Measurements from ENCODE around the gene KCNAB3.

KCNAB3 gene

DNA sequence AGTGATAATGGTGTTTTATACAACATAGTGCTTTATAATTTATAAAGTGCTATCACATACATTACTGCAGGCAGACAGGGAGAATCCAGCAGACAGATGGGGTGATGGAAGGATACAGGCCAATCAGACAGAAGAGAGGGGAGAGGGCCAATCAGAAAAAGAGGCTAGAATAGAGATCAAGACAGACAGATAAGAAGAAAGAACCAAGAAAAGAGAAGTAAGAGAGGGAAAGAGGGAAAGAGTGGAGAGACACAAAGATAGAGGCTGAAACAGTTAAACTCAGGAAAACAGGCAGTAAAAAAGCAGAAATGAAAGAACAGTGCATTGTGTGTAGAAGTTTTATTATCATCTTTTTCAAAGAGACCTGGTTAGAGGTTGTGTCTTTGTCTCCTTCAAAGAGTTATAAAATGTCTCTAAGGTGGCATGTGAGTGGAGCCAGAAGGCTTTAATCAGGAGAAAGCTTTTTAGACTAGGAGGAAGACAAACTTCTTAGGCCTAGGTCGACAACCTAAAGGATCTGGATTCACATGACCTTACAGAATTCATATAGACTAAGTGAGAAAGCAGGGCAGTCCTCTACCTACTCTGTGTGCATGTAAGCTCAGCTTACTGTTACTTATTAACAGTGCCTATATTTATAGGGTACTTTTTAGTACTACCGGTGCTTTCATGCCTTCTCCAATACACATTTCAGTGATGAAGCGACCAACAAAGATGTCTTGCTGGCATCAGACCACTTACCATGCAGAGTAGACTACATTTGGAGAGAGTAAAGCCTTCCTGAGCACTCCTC lies 49.4 kb downstream of the KCNAB3 start:
- DNase-seq (ENCODE audit: low spot score) = no peak

DNA sequence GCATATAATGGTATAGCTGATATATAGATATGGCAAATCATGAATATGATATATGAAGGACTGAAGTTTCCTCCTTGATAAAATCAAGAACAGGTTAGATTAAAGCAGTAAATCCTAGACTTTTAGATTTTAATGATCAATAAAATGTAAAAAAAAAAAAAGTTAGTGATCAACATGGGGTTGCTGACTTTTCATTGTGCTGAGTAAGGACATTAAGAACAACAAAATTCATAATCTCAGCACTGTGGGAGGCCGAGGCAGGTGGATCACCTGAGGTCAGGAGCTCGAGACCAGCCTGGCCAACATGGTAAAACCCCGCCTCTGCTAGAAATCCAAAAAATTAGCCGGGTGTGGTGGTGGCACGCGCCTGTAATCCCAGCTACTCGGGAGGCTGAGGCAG lies 51.4 kb downstream of the KCNAB3 start:
- no peak for DNase-seq (ENCODE audit: low spot score)

DNA sequence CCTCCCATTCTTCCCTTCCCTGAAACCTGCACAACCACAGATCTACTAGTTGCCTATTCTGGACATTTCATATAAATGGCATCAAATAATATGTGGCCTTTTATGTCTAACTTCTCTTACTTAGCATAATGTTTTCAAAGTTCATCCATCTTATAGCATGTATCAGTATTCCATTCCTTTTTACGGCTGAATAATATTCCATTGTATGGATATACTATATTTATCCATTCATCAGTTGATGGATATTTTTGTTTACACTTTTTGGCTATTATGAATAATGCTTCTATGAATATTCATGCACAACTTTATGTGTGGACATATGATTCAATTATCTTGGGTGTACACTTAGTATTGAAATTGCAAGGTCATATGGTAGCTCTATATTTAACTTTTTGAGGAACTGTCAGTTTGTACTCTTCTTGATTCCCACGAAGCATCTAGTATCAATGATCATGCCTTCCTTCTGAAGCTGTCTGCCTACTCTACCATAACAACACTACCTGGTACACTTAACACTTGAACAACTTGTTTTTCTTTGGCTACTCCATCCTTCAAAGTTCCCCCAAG lies 53.8 kb downstream of the KCNAB3 start:
- DNase-seq (ENCODE audit: low spot score) = no peak

DNA sequence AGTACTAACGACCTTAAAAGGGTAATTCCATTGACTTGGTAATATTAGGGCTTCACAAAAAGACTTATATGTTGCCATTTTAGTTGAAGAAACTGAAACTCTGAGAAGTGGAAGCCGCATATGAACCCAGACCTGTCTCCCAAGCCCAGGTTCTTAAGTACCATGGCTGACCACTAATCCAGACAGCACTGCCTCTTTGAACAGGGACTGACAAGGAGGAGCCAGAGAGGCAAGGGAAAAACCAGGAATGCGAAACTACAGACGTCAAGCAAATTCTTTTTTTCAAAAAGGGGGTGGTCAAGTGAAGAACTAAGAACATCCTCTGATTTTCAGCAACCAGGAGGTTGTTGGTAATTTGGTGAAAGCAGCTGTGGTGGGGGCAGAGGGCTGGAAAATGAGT lies 56.6 kb downstream of the KCNAB3 start:
- no peak for DNase-seq (ENCODE audit: low spot score)

Measured in activated CD4-positive, alpha-beta T cell treated with anti-CD3 and anti-CD28 coated beads, Interleukin-2, Interleukin-4, amounts not matched to agents 100 ng/mL and 50 ng/mL, durations not matched to agents 16 hours and 8 hours (primary cell).